ENCODE measurements around the gene EDARADD.

The EDARADD gene

GRCh38 chr1:236396665-236397043 lies 2.6 kb downstream of the EDARADD start:
- Histone ChIP-seq H4K91ac (ENCODE audit: low read length) (no peak overlapping the region), H3K4me2 (ENCODE audit: low read length, poor library complexity, severe bottlenecking) (no peak overlapping the region), H2BK5ac (ENCODE audit: low read depth, low read length, poor library complexity, severe bottlenecking) (no peak overlapping the region), H2BK12ac (ENCODE audit: low read length in 2 of 2) (no peak overlapping the region), H3K9ac (ENCODE audit: low read length) (no peak overlapping the region), H3K9me3 (ENCODE audit: control insufficient read depth, low read length) (no peaks in the 10 kb centered on the region), H3K14ac (ENCODE audit: low read length in 2 of 2) (no peak overlapping the region), H3K18ac (ENCODE audit: low read depth in 1 of 2, low read length in 2 of 2) (no peak overlapping the region), H3K36me3 (ENCODE audit: control insufficient read depth in 1 of 2, insufficient read depth in 2 of 2, low read depth in 1 of 2, low read length in 2 of 2) (no peaks in the 10 kb centered on the region), H2BK15ac (ENCODE audit: low read depth, poor library complexity, severe bottlenecking) (no peak overlapping the region), H3K79me1 (replicated peaks; ENCODE audit: low read length, poor library complexity, severe bottlenecking) (no peaks in the 10 kb centered on the region), H3K4me1 (ENCODE audit: control insufficient read depth, insufficient read depth, low read depth, low read length) (peaks cover 13% of the 10 kb centered on the region), H3K23ac (ENCODE audit: low read length in 2 of 2) (no peak overlapping the region), H3K27me3 (ENCODE audit: control insufficient read depth in 1 of 2, insufficient read depth in 1 of 2, low read length in 2 of 2) (peaks cover 23 to 66% of the 10 kb centered on the region in 2 experiments), H3K27ac (ENCODE audit: low read length, poor library complexity, severe bottlenecking) (no peak overlapping the region), H3K4ac (ENCODE audit: low read depth in 1 of 2, low read length in 2 of 2) (no peak overlapping the region), H2AK5ac (ENCODE audit: low read length, severe bottlenecking) (no peak overlapping the region), H3K4me3 (ENCODE audit: insufficient read depth in 1 of 2, low read depth in 1 of 2, low read length in 2 of 2) (no peak overlapping the region), H2AFZ (ENCODE audit: low read depth, low read length) (no peak overlapping the region), H2BK120ac (ENCODE audit: low read depth, low read length) (no peak overlapping the region), H4K8ac (ENCODE audit: low read length) (no peak overlapping the region)
- no CpG with 5 or more reads among the region's 2 CpGs for WGBS
- DNase-seq: no peak

GRCh38 chr1:236397173-236397759 lies 3.2 kb downstream of the EDARADD start:
- no peak for DNase-seq
- H3K9ac ChIP-seq (ENCODE audit: low read length): no peak overlapping the region
- H2AFZ ChIP-seq (ENCODE audit: low read depth, low read length): no peak overlapping the region
- no peak overlapping the region for H3K4ac ChIP-seq (ENCODE audit: low read depth in 1 of 2, low read length in 2 of 2)
- no peak overlapping the region for H2BK15ac ChIP-seq (ENCODE audit: low read depth, poor library complexity, severe bottlenecking)
- H4K91ac ChIP-seq (ENCODE audit: low read length): no peak overlapping the region
- H4K8ac ChIP-seq (ENCODE audit: low read length): no peak overlapping the region
- H3K27ac ChIP-seq (ENCODE audit: low read length, poor library complexity, severe bottlenecking): no peak overlapping the region
- no peaks in the 10 kb centered on the region for H3K36me3 ChIP-seq (ENCODE audit: control insufficient read depth in 1 of 2, insufficient read depth in 2 of 2, low read depth in 1 of 2, low read length in 2 of 2)
- no peak overlapping the region for H3K23ac ChIP-seq (ENCODE audit: low read length in 2 of 2)
- WGBS: 96% methylated on average over 3 of the region's 4 CpGs
- H3K4me1 ChIP-seq (ENCODE audit: control insufficient read depth, insufficient read depth, low read depth, low read length): peaks cover 13% of the 10 kb centered on the region
- no peak overlapping the region for H3K14ac ChIP-seq (ENCODE audit: low read length in 2 of 2)
- H2BK12ac ChIP-seq (ENCODE audit: low read length in 2 of 2): no peak overlapping the region
- peaks cover 23 to 66% of the 10 kb centered on the region in 2 experiments for H3K27me3 ChIP-seq (ENCODE audit: control insufficient read depth in 1 of 2, insufficient read depth in 1 of 2, low read length in 2 of 2)
- no peak overlapping the region for H3K18ac ChIP-seq (ENCODE audit: low read depth in 1 of 2, low read length in 2 of 2)
- H3K79me1 ChIP-seq (replicated peaks; ENCODE audit: low read length, poor library complexity, severe bottlenecking): no peaks in the 10 kb centered on the region
- H3K9me3 ChIP-seq (ENCODE audit: control insufficient read depth, low read length): no peaks in the 10 kb centered on the region
- no peak overlapping the region for H2BK120ac ChIP-seq (ENCODE audit: low read depth, low read length)
- H2BK5ac ChIP-seq (ENCODE audit: low read depth, low read length, poor library complexity, severe bottlenecking): no peak overlapping the region
- no peak overlapping the region for H3K4me2 ChIP-seq (ENCODE audit: low read length, poor library complexity, severe bottlenecking)
- H2AK5ac ChIP-seq (ENCODE audit: low read length, severe bottlenecking): no peak overlapping the region
- H3K4me3 ChIP-seq (ENCODE audit: insufficient read depth in 1 of 2, low read depth in 1 of 2, low read length in 2 of 2): no peak overlapping the region

- no peak overlapping the region for H2BK15ac ChIP-seq (ENCODE audit: low read depth, poor library complexity, severe bottlenecking)
- H3K9me3 ChIP-seq (ENCODE audit: control insufficient read depth, low read length): no peaks in the 10 kb centered on the region
- no peak overlapping the region for H2AK5ac ChIP-seq (ENCODE audit: low read length, severe bottlenecking)
- H3K14ac ChIP-seq (ENCODE audit: low read length in 2 of 2): no peak overlapping the region
- no peak overlapping the region for H3K27ac ChIP-seq (ENCODE audit: low read length, poor library complexity, severe bottlenecking)
- peaks cover 13% of the 10 kb centered on the region for H3K4me1 ChIP-seq (ENCODE audit: control insufficient read depth, insufficient read depth, low read depth, low read length)
- no peak overlapping the region for H4K8ac ChIP-seq (ENCODE audit: low read length)
- no peak overlapping the region for H4K91ac ChIP-seq (ENCODE audit: low read length)
- peaks cover 23 to 65% of the 10 kb centered on the region in 2 experiments for H3K27me3 ChIP-seq (ENCODE audit: control insufficient read depth in 1 of 2, insufficient read depth in 1 of 2, low read length in 2 of 2)
- H3K4me2 ChIP-seq (ENCODE audit: low read length, poor library complexity, severe bottlenecking): no peak overlapping the region
- H2BK12ac ChIP-seq (ENCODE audit: low read length in 2 of 2): no peak overlapping the region
- H3K36me3 ChIP-seq (ENCODE audit: control insufficient read depth in 1 of 2, insufficient read depth in 2 of 2, low read depth in 1 of 2, low read length in 2 of 2): no peaks in the 10 kb centered on the region
- no peak overlapping the region for H3K4ac ChIP-seq (ENCODE audit: low read depth in 1 of 2, low read length in 2 of 2)
- no peak overlapping the region for H2BK5ac ChIP-seq (ENCODE audit: low read depth, low read length, poor library complexity, severe bottlenecking)
- no peak overlapping the region for H3K9ac ChIP-seq (ENCODE audit: low read length)
- no peak overlapping the region for H2BK120ac ChIP-seq (ENCODE audit: low read depth, low read length)
- H3K79me1 ChIP-seq (replicated peaks; ENCODE audit: low read length, poor library complexity, severe bottlenecking): no peaks in the 10 kb centered on the region
- no peak for DNase-seq
- no peak overlapping the region for H2AFZ ChIP-seq (ENCODE audit: low read depth, low read length)
- no peak overlapping the region for H3K18ac ChIP-seq (ENCODE audit: low read depth in 1 of 2, low read length in 2 of 2)
- no peak overlapping the region for H3K23ac ChIP-seq (ENCODE audit: low read length in 2 of 2)
- no peak overlapping the region for H3K4me3 ChIP-seq (ENCODE audit: insufficient read depth in 1 of 2, low read depth in 1 of 2, low read length in 2 of 2)
- WGBS: 79% methylated on average over 10 of the region's 10 CpGs
Measured at GRCh38 chr1:236398538-236398937, 4.5 kb downstream of the EDARADD start.

- 42% methylated on average over 8 of the region's 8 CpGs for WGBS
- H3K4me3 ChIP-seq (ENCODE audit: insufficient read depth in 1 of 2, low read depth in 1 of 2, low read length in 2 of 2): no peak overlapping the region
- H2AFZ ChIP-seq (ENCODE audit: low read depth, low read length): no peak overlapping the region
- H3K79me1 ChIP-seq (replicated peaks; ENCODE audit: low read length, poor library complexity, severe bottlenecking): no peaks in the 10 kb centered on the region
- no peak overlapping the region for H3K14ac ChIP-seq (ENCODE audit: low read length in 2 of 2)
- no peak overlapping the region for H4K91ac ChIP-seq (ENCODE audit: low read length)
- no peak overlapping the region for H2BK12ac ChIP-seq (ENCODE audit: low read length in 2 of 2)
- no peak overlapping the region for H3K4ac ChIP-seq (ENCODE audit: low read depth in 1 of 2, low read length in 2 of 2)
- no peak overlapping the region for H2AK5ac ChIP-seq (ENCODE audit: low read length, severe bottlenecking)
- H2BK15ac ChIP-seq (ENCODE audit: low read depth, poor library complexity, severe bottlenecking): no peak overlapping the region
- H3K27me3 ChIP-seq (ENCODE audit: control insufficient read depth in 1 of 2, insufficient read depth in 1 of 2, low read length in 2 of 2): peaks cover 19 to 52% of the 10 kb centered on the region in 2 experiments
- H3K27ac ChIP-seq (ENCODE audit: low read length, poor library complexity, severe bottlenecking): no peak overlapping the region
- H3K9me3 ChIP-seq (ENCODE audit: control insufficient read depth, low read length): no peaks in the 10 kb centered on the region
- H4K8ac ChIP-seq (ENCODE audit: low read length): no peak overlapping the region
- no peak overlapping the region for H3K9ac ChIP-seq (ENCODE audit: low read length)
- no peak for DNase-seq
- no peak overlapping the region for H2BK5ac ChIP-seq (ENCODE audit: low read depth, low read length, poor library complexity, severe bottlenecking)
- H3K23ac ChIP-seq (ENCODE audit: low read length in 2 of 2): no peak overlapping the region
- no peaks in the 10 kb centered on the region for H3K36me3 ChIP-seq (ENCODE audit: control insufficient read depth in 1 of 2, insufficient read depth in 2 of 2, low read depth in 1 of 2, low read length in 2 of 2)
- H2BK120ac ChIP-seq (ENCODE audit: low read depth, low read length): no peak overlapping the region
- peaks cover 11% of the 10 kb centered on the region for H3K4me1 ChIP-seq (ENCODE audit: control insufficient read depth, insufficient read depth, low read depth, low read length)
- peak overlapping the region; percentile 25 for H3K4me2 ChIP-seq (ENCODE audit: low read length, poor library complexity, severe bottlenecking)
- H3K18ac ChIP-seq (ENCODE audit: low read depth in 1 of 2, low read length in 2 of 2): no peak overlapping the region
Measured at GRCh38 chr1:236400061-236400603, 6.0 kb downstream of the EDARADD start.
